GM18858 (cell line): ENCODE results near the gene LCTL.
"Not testable (repeated sequence)": the region's sequence is repeated elsewhere in the genome, so short reads cannot be mapped to it uniquely, and the experiment has no call there.

Experiments
- ATAC-seq: cut with Tn5 transposase; IDR thresholded peaks from one replicate; pipeline ENCODE4 v1.9.1; 2021; ENCODE audit not compliant: unreplicated experiment

LCTL gene

GRCh38 chr15:66503041-66503648, 62.7 kb downstream of the LCTL start:
- not testable (repeated sequence) for ATAC-seq

- ATAC-seq = no peak
Measured at GRCh38 chr15:66502491-66502890, 63.3 kb downstream of the LCTL start.

GRCh38 chr15:66500346-66500745, 65.5 kb downstream of the LCTL start:
- ATAC-seq = not testable (repeated sequence)

- no peak for ATAC-seq
Measured at GRCh38 chr15:66498501-66499386, 67.1 kb downstream of the LCTL start.
